DOHH2 (cell line): ENCODE data around the gene ABHD17B.

ENCODE experiments used
- H3F3A ChIP-seq: fragments of 200-600 bp; sonication (generic), shearing (Covaris generic); 2 replicates; pipeline ENCODE4 v1.6.0; 2016; ENCODE audit warnings: antibody characterized with exemption, mild to moderate bottlenecking; ENCODE audit not compliant: control insufficient read depth, insufficient read depth
- H3K27ac ChIP-seq: fragments of 200-600 bp; sonication (generic); 2 replicates; pipeline ENCODE4 v1.5.1; 2014; ENCODE audit warnings: low read depth, mild to moderate bottlenecking, low read length, moderate library complexity
- H3K27me3 ChIP-seq: fragments of 200-600 bp; sonication (generic); 2 replicates; pipeline ENCODE4 v1.6.1; 2014; ENCODE audit warnings: mild to moderate bottlenecking, low read length, mixed read lengths; ENCODE audit not compliant: control insufficient read depth
- H3K36me3 ChIP-seq: fragments of 200-600 bp; sonication (generic); 2 replicates; pipeline ENCODE4 v1.6.1; 2014; ENCODE audit warnings: mild to moderate bottlenecking, low read length, moderate library complexity, mixed read lengths; ENCODE audit not compliant: control insufficient read depth
- H3K4me1 ChIP-seq: fragments of 200-600 bp; sonication (generic); 2 replicates; pipeline ENCODE4 v1.6.1; 2014; ENCODE audit warnings: mild to moderate bottlenecking, low read length, mixed read lengths; ENCODE audit not compliant: control insufficient read depth
- H3K4me2 ChIP-seq: fragments of 200-600 bp; sonication (generic); 2 replicates; pipeline ENCODE4 v1.6.0; 2014; ENCODE audit warnings: mild to moderate bottlenecking, low read length, moderate library complexity
- H3K4me3 ChIP-seq: fragments of 200-600 bp; sonication (generic); 2 replicates; pipeline ENCODE4 v1.5.1; 2014; ENCODE audit warnings: mild to moderate bottlenecking, low read length, mixed read lengths
- H3K79me2 ChIP-seq: fragments of 200-600 bp; sonication (generic); 2 replicates; pipeline ENCODE4 v1.6.1; 2014; ENCODE audit warnings: mild to moderate bottlenecking, low read length, mixed read lengths; ENCODE audit not compliant: control insufficient read depth
- H3K9me2 ChIP-seq: fragments of 200-600 bp; sonication (generic); replicated peaks from 2 replicates; pipeline ENCODE4 v1.6.1; 2014; ENCODE audit warnings: mild to moderate bottlenecking, low read length, mixed read lengths; ENCODE audit not compliant: control insufficient read depth
- H3K9me3 ChIP-seq: fragments of 200-600 bp; sonication (generic); 2 replicates; pipeline ENCODE4 v1.6.1; 2014; ENCODE audit warnings: antibody characterized with exemption, low read length, mixed read lengths; ENCODE audit not compliant: control insufficient read depth, insufficient read depth
- H4K20me1 ChIP-seq: fragments of 200-600 bp; sonication (generic); 2 replicates; pipeline ENCODE4 v1.6.0; 2014; ENCODE audit warnings: low read depth, mild to moderate bottlenecking, antibody characterized with exemption, low read length, moderate library complexity; ENCODE audit not compliant: control insufficient read depth, insufficient read depth
- CTCF ChIP-seq: fragments of 200-600 bp; sonication (generic); IDR thresholded peaks from one replicate; pipeline ENCODE4 v1.5.1; 2014; ENCODE audit warnings: antibody characterized with exemption, mild to moderate bottlenecking, low read depth, low read length; ENCODE audit not compliant: poor library complexity, severe bottlenecking
- EZH2phosphoT487 ChIP-seq: fragments of 200-600 bp; sonication (generic); IDR thresholded peaks from 2 replicates; pipeline ENCODE4 v1.6.1; 2017; ENCODE audit warnings: borderline replicate concordance, mild to moderate bottlenecking, antibody characterized with exemption, low read length, moderate library complexity, mixed read lengths

Gene ABHD17B

GRCh38 chr9:71937898-71938297, 26.9 kb upstream of the ABHD17B start:
- Histone ChIP-seq H4K20me1 (no peaks in the 10 kb centered on the region), H3K27me3 (no peaks in the 10 kb centered on the region), H3K4me2 (no peak overlapping the region), H3K36me3 (no peaks in the 10 kb centered on the region), H3K27ac (no peak overlapping the region), H3K4me1 (peaks cover 11% of the 10 kb centered on the region), H3K9me2 (no peaks in the 10 kb centered on the region), H3K79me2 (peaks cover 63% of the 10 kb centered on the region), H3K9me3 (no peaks in the 10 kb centered on the region), H3F3A (no peaks in the 10 kb centered on the region), H3K4me3 (no peak overlapping the region)
- TF ChIP-seq EZH2phosphoT487 (no peak), CTCF (no peak)

GRCh38 chr9:71937070-71937625, 26.2 kb upstream of the ABHD17B start:
- Histone ChIP-seq H3K4me3 (no peak overlapping the region), H3K27me3 (no peaks in the 10 kb centered on the region), H3K9me2 (no peaks in the 10 kb centered on the region), H3K27ac (no peak overlapping the region), H3K9me3 (no peaks in the 10 kb centered on the region), H3K4me1 (peaks cover 11% of the 10 kb centered on the region), H3K36me3 (no peaks in the 10 kb centered on the region), H3F3A (no peaks in the 10 kb centered on the region), H3K4me2 (no peak overlapping the region), H4K20me1 (no peaks in the 10 kb centered on the region), H3K79me2 (peaks cover 59% of the 10 kb centered on the region)
- TF ChIP-seq EZH2phosphoT487 (no peak), CTCF (no peak)

- Histone ChIP-seq H3K9me3 (no peaks in the 10 kb centered on the region), H3K4me3 (no peak overlapping the region), H3K27me3 (no peaks in the 10 kb centered on the region), H3K9me2 (no peaks in the 10 kb centered on the region), H3K4me1 (peaks cover 11% of the 10 kb centered on the region), H3F3A (no peaks in the 10 kb centered on the region), H3K36me3 (no peaks in the 10 kb centered on the region), H3K4me2 (no peak overlapping the region), H3K79me2 (peaks cover 55% of the 10 kb centered on the region), H4K20me1 (no peaks in the 10 kb centered on the region), H3K27ac (no peak overlapping the region)
- TF ChIP-seq CTCF: no peak
- TF ChIP-seq EZH2phosphoT487: no peak
Measured at GRCh38 chr9:71936066-71936465, 25.1 kb upstream of the ABHD17B start.
